C4-2B (cell line): ENCODE measurements around the gene ADCY2.

Source experiments
- ZFX ChIP-seq: fragments of 450-650 bp; IDR thresholded peaks from 2 replicates; pipeline ENCODE4 v1.6.1; 2017
- TF ChIP-seq, protein P1 (sequence below): fragments of 450-650 bp; conservative IDR thresholded peaks from 2 replicates; pipeline ENCODE4 v1.5.1; 2017; ENCODE audit warnings: mild to moderate bottlenecking

DNA sequence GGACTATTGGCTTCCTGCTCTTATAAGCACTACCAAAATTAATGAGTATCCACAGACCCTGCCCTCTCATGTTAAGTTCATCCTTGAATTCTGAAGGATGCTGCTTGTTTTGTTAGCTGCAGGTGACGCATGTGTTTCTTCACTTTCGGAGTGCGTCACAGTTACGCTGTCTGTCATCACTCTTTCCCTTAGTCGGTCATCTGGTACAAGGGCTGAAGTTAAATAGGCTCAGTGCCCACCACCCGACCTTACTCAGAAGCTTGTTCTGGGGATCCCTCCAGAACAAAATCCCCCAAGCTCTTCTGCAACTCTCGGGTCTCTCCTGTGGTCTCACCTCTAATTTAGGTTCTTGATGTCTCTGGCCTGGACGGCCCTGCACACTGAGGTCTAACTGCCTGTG, 51.0 kb downstream of the ADCY2 start:
- TF ChIP-seq, protein P1, sequence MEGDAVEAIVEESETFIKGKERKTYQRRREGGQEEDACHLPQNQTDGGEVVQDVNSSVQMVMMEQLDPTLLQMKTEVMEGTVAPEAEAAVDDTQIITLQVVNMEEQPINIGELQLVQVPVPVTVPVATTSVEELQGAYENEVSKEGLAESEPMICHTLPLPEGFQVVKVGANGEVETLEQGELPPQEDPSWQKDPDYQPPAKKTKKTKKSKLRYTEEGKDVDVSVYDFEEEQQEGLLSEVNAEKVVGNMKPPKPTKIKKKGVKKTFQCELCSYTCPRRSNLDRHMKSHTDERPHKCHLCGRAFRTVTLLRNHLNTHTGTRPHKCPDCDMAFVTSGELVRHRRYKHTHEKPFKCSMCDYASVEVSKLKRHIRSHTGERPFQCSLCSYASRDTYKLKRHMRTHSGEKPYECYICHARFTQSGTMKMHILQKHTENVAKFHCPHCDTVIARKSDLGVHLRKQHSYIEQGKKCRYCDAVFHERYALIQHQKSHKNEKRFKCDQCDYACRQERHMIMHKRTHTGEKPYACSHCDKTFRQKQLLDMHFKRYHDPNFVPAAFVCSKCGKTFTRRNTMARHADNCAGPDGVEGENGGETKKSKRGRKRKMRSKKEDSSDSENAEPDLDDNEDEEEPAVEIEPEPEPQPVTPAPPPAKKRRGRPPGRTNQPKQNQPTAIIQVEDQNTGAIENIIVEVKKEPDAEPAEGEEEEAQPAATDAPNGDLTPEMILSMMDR = no peak
- TF ChIP-seq ZFX = no peak
